H1 (cell line): ENCODE measurements around the gene PBX1. TPM values are rescaled to one million over a fixed set of nuclear protein-coding genes. Genes with fewer than 3 reads are reported as not detected.

ENCODE experiments used
- CTCF ChIA-PET: fragments of 300-600 bp; sonication (Branson Sonifier 250); formaldehyde crosslinking; loops from one replicate; lab custom pipeline; 2021; ENCODE audit not compliant: partially characterized antibody; lab: Charles Lee
- POLR2A ChIA-PET: fragments of 300-600 bp; sonication (Branson Sonifier 250); formaldehyde crosslinking; loops from one replicate; lab custom pipeline; 2021; ENCODE audit warnings: inconsistent platforms; ENCODE audit not compliant: partially characterized antibody; lab: Charles Lee
- DNase-seq, 2 experiments: peaks; one replicate each; pipeline versions ENCODE4 v3.0.0 to v3.0.0-alpha.2; 2010 to 2022; ENCODE audit warnings: low spot score in 2 of 2, low read depth in 1 of 2, mixed read lengths in 1 of 2
- FAIRE-seq: peaks from 2 replicates; lab custom pipeline; 2011; peaks lifted over from hg19 to GRCh38; lab: Jason Lieb, UNC
- H2AFZ ChIP-seq: 2 replicates; pipeline ENCODE4 v1.8.1; 2012; ENCODE audit warnings: low read length, inconsistent platforms
- H2AK5ac ChIP-seq: 2 replicates; pipeline ENCODE4 v1.6.1; 2013; ENCODE audit warnings: low read depth, low read length
- H2BK120ac ChIP-seq: replicated peaks from 2 replicates; pipeline ENCODE3; 2013; ENCODE audit warnings: low read depth, low read length, inconsistent platforms
- H2BK12ac ChIP-seq: 2 replicates; pipeline ENCODE4 v1.6.1; 2013; ENCODE audit warnings: low read depth, low read length
- H2BK15ac ChIP-seq: 2 replicates; pipeline ENCODE4 v1.6.1; 2013; ENCODE audit warnings: low read length
- H2BK20ac ChIP-seq: 2 replicates; pipeline ENCODE4 v1.6.1; 2013; ENCODE audit warnings: low read length
- H2BK5ac ChIP-seq: 2 replicates; pipeline ENCODE4 v1.6.1; 2013; ENCODE audit warnings: low read depth, low read length
- H3K14ac ChIP-seq: 2 replicates; pipeline ENCODE4 v1.6.1; 2013; ENCODE audit warnings: inconsistent platforms; ENCODE audit not compliant: insufficient read length
- H3K18ac ChIP-seq: 2 replicates; pipeline ENCODE4 v1.6.1; 2013; ENCODE audit warnings: low read length; ENCODE audit errors: extremely low read depth
- H3K23ac ChIP-seq: 2 replicates; pipeline ENCODE4 v1.6.1; 2013; ENCODE audit warnings: inconsistent platforms; ENCODE audit not compliant: insufficient read length
- H3K23me2 ChIP-seq: 2 replicates; pipeline ENCODE4 v1.6.1; 2013; ENCODE audit warnings: low read depth, low read length
- H3K27ac ChIP-seq: 2 replicates; pipeline ENCODE4 v1.6.1; 2011; ENCODE audit warnings: low read depth, low read length, inconsistent platforms
- H3K27me3 ChIP-seq, 4 experiments: replicated peaks in 1 of 4; 1 replicate in 1 of 4; 2 replicates in 3 of 4; pipeline versions ENCODE4 v1.6.1 to v1.8.1; 2011 to 2013; ENCODE audit warnings: low read length in 3 of 4, mild to moderate bottlenecking in 3 of 4, inconsistent platforms in 2 of 4, mixed read lengths in 2 of 4, moderate library complexity in 1 of 4; ENCODE audit not compliant: control insufficient read depth in 3 of 4, insufficient read depth in 3 of 4; ENCODE audit errors: extremely low read depth in 1 of 4
- H3K36me3 ChIP-seq, 4 experiments: 2 replicates each; pipeline versions ENCODE4 v1.6.1 to v1.8.1; 2011 to 2013; ENCODE audit warnings: mild to moderate bottlenecking in 4 of 4, low read length in 3 of 4, moderate library complexity in 2 of 4, control low read depth in 1 of 4, inconsistent platforms in 1 of 4; ENCODE audit not compliant: insufficient read depth in 4 of 4, control insufficient read depth in 2 of 4
- H3K4ac ChIP-seq: replicated peaks from 2 replicates; pipeline ENCODE3; 2013; ENCODE audit warnings: low read length, low read depth, mixed read lengths, inconsistent platforms; ENCODE audit not compliant: insufficient read length
- H3K4me1 ChIP-seq, 4 experiments: replicated peaks in 1 of 4; 1 replicate in 1 of 4; 2 replicates in 3 of 4; pipeline versions ENCODE4 v1.6.1 to v1.8.1; 2011 to 2013; ENCODE audit warnings: low read length in 3 of 4, inconsistent platforms in 2 of 4, mixed read lengths in 1 of 4; ENCODE audit not compliant: insufficient read depth in 4 of 4, control insufficient read depth in 3 of 4
- H3K4me2 ChIP-seq, 2 experiments: 2 replicates each; pipeline versions ENCODE4 v1.6.1 to v1.8.1; 2011 to 2013; ENCODE audit warnings: low read depth in 2 of 2, low read length in 2 of 2, control low read depth in 1 of 2, inconsistent platforms in 1 of 2, mild to moderate bottlenecking in 1 of 2; ENCODE audit not compliant: insufficient read depth in 1 of 2
- H3K4me3 ChIP-seq, 4 experiments: fragments of 200-600, 300-600 bp in 1 of 4; sonication (generic), shearing (Covaris generic), sonication (Bioruptor Twin) in 1 of 4; 2 replicates each; pipeline versions ENCODE4 v1.5.1 to v1.8.1; 2011 to 2016; ENCODE audit warnings: low read length in 4 of 4, low read depth in 3 of 4, control low read depth in 2 of 4, inconsistent platforms in 2 of 4, mild to moderate bottlenecking in 2 of 4, mixed read lengths in 1 of 4, moderate library complexity in 1 of 4; ENCODE audit not compliant: insufficient read depth in 2 of 4; ENCODE audit errors: extremely low read depth in 1 of 4
- H3K56ac ChIP-seq: replicated peaks from 2 replicates; pipeline ENCODE3; 2013; ENCODE audit warnings: low read depth, mild to moderate bottlenecking, mixed read lengths, low read length, inconsistent platforms; ENCODE audit not compliant: insufficient read length
- H3K79me1 ChIP-seq: 2 replicates; pipeline ENCODE4 v1.6.1; 2013; ENCODE audit warnings: low read depth, low read length, control low read depth
- H3K79me2 ChIP-seq, 2 experiments: 2 replicates each; pipeline versions ENCODE4 v1.6.1 to v1.8.1; 2012 to 2013; ENCODE audit warnings: low read length in 2 of 2, mild to moderate bottlenecking in 2 of 2, inconsistent platforms in 1 of 2; ENCODE audit not compliant: insufficient read depth in 2 of 2, control insufficient read depth in 1 of 2
- H3K9ac ChIP-seq, 4 experiments: replicated peaks in 1 of 4; 1 replicate in 1 of 4; 2 replicates in 3 of 4; pipeline versions ENCODE4 v1.6.1 to v1.8.1; 2011 to 2013; ENCODE audit warnings: low read depth in 3 of 4, low read length in 3 of 4, control low read depth in 2 of 4, mild to moderate bottlenecking in 2 of 4, moderate library complexity in 2 of 4, inconsistent platforms in 1 of 4; ENCODE audit errors: extremely low read depth in 1 of 4
- H3K9me3 ChIP-seq, 2 experiments: 2 replicates each; pipeline versions ENCODE4 v1.6.1 to v1.8.1; 2012 to 2013; ENCODE audit warnings: mild to moderate bottlenecking in 2 of 2, moderate library complexity in 2 of 2, control low read depth in 1 of 2, inconsistent platforms in 1 of 2, low read depth in 1 of 2, low read length in 1 of 2, mixed read lengths in 1 of 2; ENCODE audit not compliant: insufficient read depth in 2 of 2
- H4K20me1 ChIP-seq, 2 experiments: replicated peaks in 1 of 2; 2 replicates each; pipeline versions ENCODE3 to v1.8.1; 2011 to 2013; ENCODE audit warnings: inconsistent platforms in 2 of 2, low read length in 2 of 2, mild to moderate bottlenecking in 1 of 2; ENCODE audit not compliant: insufficient read depth in 2 of 2, control insufficient read depth in 1 of 2
- H4K5ac ChIP-seq: 2 replicates; pipeline ENCODE4 v1.6.1; 2013; ENCODE audit warnings: low read length, low read depth, mixed read lengths, inconsistent platforms; ENCODE audit not compliant: insufficient read length
- H4K8ac ChIP-seq: 2 replicates; pipeline ENCODE4 v1.8.0; 2013; ENCODE audit warnings: mild to moderate bottlenecking, moderate library complexity, low read length, inconsistent platforms; ENCODE audit not compliant: insufficient read depth; ENCODE audit errors: extremely low read depth
- H4K91ac ChIP-seq: replicated peaks from 2 replicates; pipeline ENCODE3; 2013; ENCODE audit warnings: low read length, mixed read lengths, inconsistent platforms; ENCODE audit not compliant: insufficient read length
- ASH2L ChIP-seq: fragments of 200-600, 300-600 bp; sonication (generic); IDR thresholded peaks from one replicate; pipeline ENCODE4 v1.7.1; 2017; ENCODE audit warnings: low read length
- BCL11A ChIP-seq, 2 experiments: IDR thresholded peaks; one replicate each; pipeline ENCODE4 v1.6.1; 2011; ENCODE audit warnings: low read depth in 2 of 2, low read length in 2 of 2, mild to moderate bottlenecking in 2 of 2
- CBX5 ChIP-seq: fragments of 300-800, 300-1000 bp; sonication (generic); IDR thresholded peaks from 2 replicates; pipeline ENCODE4 v1.7.1; 2016; ENCODE audit warnings: antibody characterized with exemption, low read length, low read depth
- CHD2 ChIP-seq: IDR thresholded peaks from 2 replicates; pipeline ENCODE4 v1.6.1; 2012; ENCODE audit warnings: low read length, improper control_type of control experiment
- CTBP2 ChIP-seq: IDR thresholded peaks from 2 replicates; pipeline ENCODE4 v1.7.0; 2011; ENCODE audit warnings: borderline replicate concordance, mild to moderate bottlenecking, moderate library complexity, mixed read lengths, low read length; ENCODE audit not compliant: insufficient read depth, insufficient read length
- JUND ChIP-seq: IDR thresholded peaks from 2 replicates; pipeline ENCODE4 v1.6.1; 2011; ENCODE audit warnings: mild to moderate bottlenecking, improper control_type of control experiment, low read length
- MAFK ChIP-seq: IDR thresholded peaks from 2 replicates; pipeline ENCODE4 v1.6.1; 2012; ENCODE audit warnings: low read depth, mild to moderate bottlenecking, improper control_type of control experiment, low read length
- RBBP5 ChIP-seq: IDR thresholded peaks from 2 replicates; pipeline ENCODE4 v1.7.1; 2012; ENCODE audit warnings: low read depth, mild to moderate bottlenecking, inconsistent platforms, low read length, moderate library complexity, borderline replicate concordance
- RNF2 ChIP-seq: fragments of 200-900, 300-1000 bp; sonication (generic); IDR thresholded peaks from 2 replicates; pipeline ENCODE4 v1.7.1; 2016; ENCODE audit warnings: borderline replicate concordance, low read depth, mild to moderate bottlenecking, antibody characterized with exemption, low read length; ENCODE audit not compliant: poor library complexity, severe bottlenecking; ENCODE audit errors: missing control alignments
- SIRT6 ChIP-seq: IDR thresholded peaks from one replicate; pipeline ENCODE4 v1.7.1; 2012; ENCODE audit warnings: low read length, inconsistent platforms
- SIX5 ChIP-seq: IDR thresholded peaks from 2 replicates; pipeline ENCODE4 v1.6.1; 2011; ENCODE audit warnings: mild to moderate bottlenecking, low read depth, low read length
- SP2 ChIP-seq: IDR thresholded peaks from 2 replicates; pipeline ENCODE4 v1.6.1; 2012; ENCODE audit warnings: mild to moderate bottlenecking, low read length, inconsistent platforms
- SRF ChIP-seq: IDR thresholded peaks from 2 replicates; pipeline ENCODE4 v1.6.1; 2011; ENCODE audit warnings: mild to moderate bottlenecking, low read depth, low read length, moderate library complexity
- SUZ12 ChIP-seq: fragments of 200-600 bp; sonication (generic); IDR thresholded peaks from 2 replicates; pipeline ENCODE4 v1.6.1; 2012; ENCODE audit warnings: mild to moderate bottlenecking, inconsistent platforms, low read length, moderate library complexity, mixed read lengths
- ZNF274 ChIP-seq: IDR thresholded peaks from 2 replicates; pipeline ENCODE4 v1.7.0; 2012; ENCODE audit warnings: low read length, borderline replicate concordance; ENCODE audit errors: extremely low read depth
- WGBS, 2 experiments: shearing (Covaris generic) in 1 of 2; methylation state at CpG; one replicate each; pipeline versions ENCODE4 v1.1.6 to v1.1.7; 2013 to 2015; ENCODE audit warnings: low lambda C conversion rate in 2 of 2, mixed read lengths in 2 of 2, inconsistent platforms in 1 of 2, low coverage in 1 of 2, missing lambda C conversion rate in 1 of 2; ENCODE audit not compliant: insufficient replicate concordance in 2 of 2, insufficient coverage in 1 of 2, insufficient read length in 1 of 2; ENCODE audit errors: extremely low coverage in 1 of 2, missing lambda C conversion rate in 1 of 2; 5-methylcytosine and 5-hydroxymethylcytosine counted together
- polyA plus RNA-seq, 7 experiments: library from polyadenylated mRNA; depleted of rRNA in 3 of 7; stranded (reverse) in 5 of 7; unstranded in 2 of 7; fragments of >200 nt in 5 of 7; fragments of 200-250 nt in 2 of 7; gene quantifications; 1 replicate in 5 of 7; 2 replicates in 1 of 7; 4 replicates in 1 of 7; pipeline versions ENCODE4 v1.2.1 to v1.2.3, GENCODE V29; 2011 to 2013; ENCODE audit warnings: missing spikeins in 2 of 7, mixed read lengths in 2 of 7
- total RNA-seq: library from RNA; stranded (reverse); fragmentation: NEBNext Ultra II Directional; extraction: Animal tissue kit (Norgen Biotek cat#: 25700); gene quantifications from 2 replicates; pipeline ENCODE4 v1.2.1, GENCODE V29; 2021

Gene PBX1
- total and polyA plus RNA-seq, 2 of the 8 experiments (the other 6 are each of a cell fraction or from before 2014, with no cell fraction given) = 87.4 to 124 TPM

DNA sequence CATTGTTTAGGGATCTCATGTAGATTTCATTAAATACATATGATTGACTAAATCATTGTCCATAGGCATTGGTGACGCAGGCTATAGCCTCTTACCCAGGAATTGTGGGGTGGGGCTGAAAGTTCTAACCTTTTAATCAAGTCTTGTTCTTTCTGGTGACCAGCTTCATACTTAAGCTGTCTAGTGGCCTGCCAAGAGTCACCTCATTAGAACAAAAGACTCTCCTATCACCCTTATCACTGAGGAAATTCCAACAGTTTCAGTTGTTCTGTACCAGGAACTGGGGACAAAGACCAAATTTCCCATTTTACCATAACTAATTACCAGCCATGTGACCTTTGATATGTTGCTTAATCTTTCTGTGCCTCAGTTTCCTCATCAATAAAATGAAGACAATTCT is 298.5 kb downstream of the PBX1 start:
- Histone ChIP-seq H3K56ac (no peak overlapping the region), H3K23me2 (no peaks in the 10 kb centered on the region), H2BK15ac (no peak overlapping the region), H2BK5ac (no peak overlapping the region), H3K18ac (no peak overlapping the region), H3K36me3 (no peaks in the 10 kb centered on the region; a peak in 1 of 8 replicates), H4K8ac (no peak overlapping the region), H3K9ac (no peak overlapping the region), H3K14ac (no peak overlapping the region), H2BK12ac (no peak overlapping the region), H3K27me3 (no peaks in the 10 kb centered on the region; a peak in 1 of 7 replicates), H3K4me3 (no peak overlapping the region), H2BK120ac (no peak overlapping the region), H2AFZ (no peak overlapping the region), H2BK20ac (no peak overlapping the region), H3K4ac (no peak overlapping the region), H3K79me2 (no peaks in the 10 kb centered on the region), H4K5ac (no peak overlapping the region), H3K79me1 (no peaks in the 10 kb centered on the region), H3K9me3 (no peaks in the 10 kb centered on the region), H3K4me1 (peaks cover 0 to 4% (median 0%) of the 10 kb centered on the region in 4 experiments; a peak in 1 of 7 replicates), H3K27ac (no peak overlapping the region), H4K91ac (no peak overlapping the region), H4K20me1 (no peaks in the 10 kb centered on the region), H3K23ac (no peak overlapping the region), H3K4me2 (no peak overlapping the region), H2AK5ac (no peak overlapping the region)
- ChIA-PET POLR2A (no interaction called here), CTCF (interaction anchor here (1.0 kb wide), 1 partner anchor 26 kb away, joined by 3 read pairs; no protein-coding TSS in a partner anchor)
- no peak for FAIRE-seq
- no peak for DNase-seq
- WGBS, 2 experiments = 82% methylated on average over 1 of the region's 1 CpG; no CpG with 5 or more reads in 1 of the 2 experiments
- TF ChIP-seq RNF2 (no peak), SUZ12 (no peak), CHD2 (no peak), SRF (no peak), CBX5 (no peak), SIRT6 (no peak), SP2 (no peak), BCL11A (IDR thresholded peaks at IDR 0.05; ENCODE audit: low read depth in 2 of 2, low read length in 2 of 2) (no peak), MAFK (no peak), ASH2L (no peak), RBBP5 (no peak), ZNF274 (no peak), SIX5 (no peak), JUND (no peak), CTBP2 (no peak)
